ENCODE results near the gene APEH.

The APEH gene

DNA sequence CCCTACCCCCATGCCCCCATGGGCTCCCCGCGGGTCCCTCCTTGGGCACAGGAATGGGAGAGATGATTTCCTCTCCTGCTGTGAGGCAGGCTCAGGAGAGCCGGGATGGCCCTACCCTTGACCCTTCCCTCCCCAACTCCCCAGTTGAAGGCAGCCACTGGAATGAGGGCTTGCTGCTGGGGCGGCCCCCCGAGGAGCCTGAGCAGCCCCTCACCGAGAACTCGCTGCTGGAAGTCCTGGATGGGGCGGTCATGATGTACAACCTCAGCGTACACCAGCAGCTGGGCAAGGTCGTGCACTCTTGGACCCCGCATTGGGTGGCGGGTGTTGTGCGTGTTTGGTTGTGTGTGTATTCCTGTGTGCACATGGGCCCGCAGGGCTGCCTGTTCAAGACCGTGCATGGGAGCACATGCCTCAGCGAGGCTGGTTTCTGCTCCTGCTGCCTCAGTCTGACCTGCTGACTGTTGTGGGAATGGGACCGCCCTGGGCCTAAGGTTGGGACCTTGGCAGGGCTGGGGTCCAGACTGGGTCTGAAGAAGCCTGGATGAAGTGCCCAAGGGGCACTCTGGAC lies 31.3 kb downstream of the APEH start:
- no peak for TF ChIP-seq CTCF (conservative IDR thresholded peaks at IDR 0.05; ENCODE audit: control insufficient read depth, insufficient read depth, low read depth, low read length)
- no peak for DNase-seq (ENCODE audit: low read depth)

DNA sequence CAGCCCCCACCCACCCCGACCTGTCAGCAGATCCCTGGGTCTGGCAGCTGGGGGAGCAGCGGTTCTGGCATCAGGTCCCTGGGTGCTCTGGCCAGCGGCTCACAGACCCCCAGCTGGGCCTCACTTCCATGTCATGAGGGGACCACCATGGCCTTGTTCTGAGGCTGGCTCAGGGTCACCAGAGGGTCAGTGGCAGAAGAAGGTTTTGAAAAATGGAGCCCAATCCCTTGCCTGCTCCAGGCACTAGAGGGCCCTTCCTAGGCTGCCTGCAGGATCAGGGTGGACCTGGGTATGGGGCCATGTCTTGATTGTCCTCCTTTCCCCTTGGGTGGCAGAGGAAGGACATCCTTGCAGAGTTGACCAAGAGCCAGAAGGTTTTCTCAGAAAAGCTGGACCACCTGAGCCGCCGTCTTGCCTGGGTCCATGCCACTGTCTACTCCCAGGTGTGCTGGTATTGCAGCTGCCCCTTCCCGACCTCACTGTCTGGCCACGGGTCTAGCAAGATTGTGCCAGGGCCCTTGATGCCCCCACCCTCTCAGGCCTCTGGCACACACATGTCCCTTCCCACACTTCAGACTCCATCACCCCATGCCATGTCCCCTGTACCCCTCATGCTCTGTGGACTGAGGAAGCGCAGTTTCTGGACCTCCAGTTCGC lies 32.4 kb downstream of the APEH start:
- no peak for TF ChIP-seq CTCF (conservative IDR thresholded peaks at IDR 0.05; ENCODE audit: control insufficient read depth, insufficient read depth, low read depth, low read length)
- no peak for DNase-seq (ENCODE audit: low read depth)
- no peak overlapping the region for H3K4me3 ChIP-seq (ENCODE audit: control insufficient read depth, low read depth, low read length)

More for the DNA sequence above, 31.3 kb downstream of the APEH start:
- H3K4me3 ChIP-seq (ENCODE audit: control insufficient read depth, low read depth, low read length): no peak overlapping the region

- DNase-seq (ENCODE audit: low read depth): peak; percentile 52
- no peak for TF ChIP-seq CTCF (conservative IDR thresholded peaks at IDR 0.05; ENCODE audit: control insufficient read depth, insufficient read depth, low read depth, low read length)
- H3K4me3 ChIP-seq (ENCODE audit: control insufficient read depth, low read depth, low read length): no peak overlapping the region
Observed at GRCh38 chr3:49707113-49707480, 32.9 kb downstream of the APEH start.

- no peak for TF ChIP-seq CTCF (conservative IDR thresholded peaks at IDR 0.05; ENCODE audit: control insufficient read depth, insufficient read depth, low read depth, low read length)
- no peak for DNase-seq (ENCODE audit: low read depth)
Observed at GRCh38 chr3:49709852-49710251, 35.7 kb downstream of the APEH start.

GRCh38 chr3:49711489-49711888 lies 37.3 kb downstream of the APEH start:
- TF ChIP-seq CTCF (conservative IDR thresholded peaks at IDR 0.05; ENCODE audit: control insufficient read depth, insufficient read depth, low read depth, low read length): no peak
- DNase-seq (ENCODE audit: low read depth): no peak
- H3K4me3 ChIP-seq (ENCODE audit: control insufficient read depth, low read depth, low read length): no peak overlapping the region

More at GRCh38 chr3:49709852-49710251, 35.7 kb downstream of the APEH start:
- H3K4me3 ChIP-seq (ENCODE audit: control insufficient read depth, low read depth, low read length): no peak overlapping the region

DNA sequence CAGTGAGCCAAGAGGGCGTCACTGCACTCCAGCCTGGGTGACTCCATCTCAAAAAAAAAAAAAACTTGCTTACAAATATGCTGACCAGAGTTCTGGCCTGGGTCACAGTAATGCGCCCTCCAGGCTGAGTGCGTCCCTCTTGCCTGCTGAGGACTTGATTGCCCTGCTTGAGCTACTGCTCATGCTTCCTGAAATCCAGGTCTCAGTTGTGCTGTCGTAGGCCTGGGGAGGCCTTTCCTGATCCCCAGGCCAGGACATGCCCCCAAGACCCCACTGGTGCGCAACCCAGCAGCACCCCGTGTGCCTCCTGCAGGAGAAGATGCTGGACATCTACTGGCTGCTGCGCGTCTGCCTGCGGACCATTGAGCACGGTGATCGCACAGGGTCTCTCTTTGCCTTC lies 38.0 kb downstream of the APEH start:
- DNase-seq (ENCODE audit: low read depth): no peak
- no peak overlapping the region for H3K4me3 ChIP-seq (ENCODE audit: control insufficient read depth, low read depth, low read length)
- no peak for TF ChIP-seq CTCF (conservative IDR thresholded peaks at IDR 0.05; ENCODE audit: control insufficient read depth, insufficient read depth, low read depth, low read length)
